Posterior vena cava (tissue), 2 donors: Measurements from ENCODE around the gene PDGFD. TPM values are rescaled to one million over a fixed set of nuclear protein-coding genes. Genes with fewer than 3 reads are reported as not detected.

Source experiments
- DNase-seq: peaks from one replicate; pipeline ENCODE4 v3.0.0-alpha.2; 2020; ENCODE audit warnings: low spot score
- intact Hi-C, 2 donors: fragments of 100-400 bp; cut with DNase I; formaldehyde crosslinking; loops; one replicate each; pipeline versions ENCODE4 v1.14.1 to v1.14.2; 2022 to 2023
- total RNA-seq, 2 donors: library from RNA; stranded (reverse); fragmentation: NEBNext Ultra II Directional; extraction: Animal tissue kit (Norgen Biotek cat#: 25700); gene quantifications; one replicate each; pipeline ENCODE4 v1.2.1, GENCODE V29; 2021
- donor health status: DM: yes; HTN: yes; CAD: no.
- donor health status: DM: yes; HTN: yes; CAD: no.

PDGFD gene
- total RNA-seq, 2 donors from 2014 or later: 24.3 to 62.0 TPM

GRCh38 chr11:104148074-104148473 lies 15.9 kb downstream of the PDGFD start:
- intact Hi-C loops: no loop called here
- DNase-seq: no peak

- DNase-seq: no peak
- intact Hi-C loops: no loop called here
Measured at GRCh38 chr11:104146943-104147342, 17.0 kb downstream of the PDGFD start.

GRCh38 chr11:104146421-104146820 lies 17.5 kb downstream of the PDGFD start:
- DNase-seq: no peak
- intact Hi-C loops: no loop called here

- no peak for DNase-seq
- intact Hi-C loops: no loop called here
Measured at GRCh38 chr11:104145062-104145461, 18.9 kb downstream of the PDGFD start.

GRCh38 chr11:104142698-104143097 lies 21.2 kb downstream of the PDGFD start:
- no peak for DNase-seq
- intact Hi-C loops: no loop called here

- intact Hi-C loops: no loop called here
- no peak for DNase-seq
Measured at GRCh38 chr11:104136861-104137260, 27.1 kb downstream of the PDGFD start.

GRCh38 chr11:104134745-104135144 lies 29.2 kb downstream of the PDGFD start:
- intact Hi-C loops: no loop called here

GRCh38 chr11:104130161-104130560 lies 33.8 kb downstream of the PDGFD start:
- intact Hi-C loops: no loop called here
- no peak for DNase-seq

More at GRCh38 chr11:104134745-104135144, 29.2 kb downstream of the PDGFD start:
- DNase-seq: no peak

GRCh38 chr11:104129145-104129544 lies 34.8 kb downstream of the PDGFD start:
- intact Hi-C loops: no loop called here
- no peak for DNase-seq

- DNase-seq: no peak
- intact Hi-C loops: no loop called here
Measured at GRCh38 chr11:104127828-104128227, 36.1 kb downstream of the PDGFD start.

- no peak for DNase-seq
- intact Hi-C loops: no loop called here
Measured at GRCh38 chr11:104126464-104126863, 37.5 kb downstream of the PDGFD start.

GRCh38 chr11:104124979-104125378 lies 39.0 kb downstream of the PDGFD start:
- no peak for DNase-seq
- intact Hi-C loops: no loop called here

GRCh38 chr11:104122836-104123235 lies 41.1 kb downstream of the PDGFD start:
- intact Hi-C loops: no loop called here
- no peak for DNase-seq

GRCh38 chr11:104122011-104122635 lies 41.8 kb downstream of the PDGFD start:
- intact Hi-C loops: no loop called here
- DNase-seq: no peak

GRCh38 chr11:104120493-104121137 lies 43.3 kb downstream of the PDGFD start:
- DNase-seq: no peak
- intact Hi-C loops: no loop called here

GRCh38 chr11:104118105-104118744 lies 45.7 kb downstream of the PDGFD start:
- no peak for DNase-seq
- intact Hi-C loops: no loop called here

- no peak for DNase-seq
- intact Hi-C loops: loop anchor here in 1 of 2 donors (2.0 kb wide), 1 partner anchor 339 kb away; no protein-coding TSS in a partner anchor
Measured at GRCh38 chr11:104113541-104113940, 50.4 kb downstream of the PDGFD start.

GRCh38 chr11:104106136-104106754 lies 57.7 kb downstream of the PDGFD start:
- intact Hi-C loops: no loop called here
- DNase-seq: no peak

- no peak for DNase-seq
- intact Hi-C loops: no loop called here
Measured at GRCh38 chr11:104105155-104105554, 58.8 kb downstream of the PDGFD start.

GRCh38 chr11:104104664-104105063 lies 59.3 kb downstream of the PDGFD start:
- no peak for DNase-seq
- intact Hi-C loops: no loop called here
